H1 (cell line): Measurements from ENCODE around the gene PRDM15. TPM values are rescaled to one million over a fixed set of nuclear protein-coding genes. Genes with fewer than 3 reads are reported as not detected.

Source experiments
- ASH2L ChIP-seq: fragments of 200-600, 300-600 bp; sonication (generic); IDR thresholded peaks from one replicate; pipeline ENCODE4 v1.7.1; 2017; ENCODE audit warnings: low read length
- BACH1 ChIP-seq: IDR thresholded peaks from 2 replicates; pipeline ENCODE4 v1.6.1; 2012; ENCODE audit warnings: low read length, improper control_type of control experiment
- BCL11A ChIP-seq, 2 experiments: IDR thresholded peaks; one replicate each; pipeline ENCODE4 v1.6.1; 2011; ENCODE audit warnings: low read depth in 2 of 2, low read length in 2 of 2, mild to moderate bottlenecking in 2 of 2
- CEBPB ChIP-seq: IDR thresholded peaks from 2 replicates; pipeline ENCODE4 v1.6.1; 2012; ENCODE audit warnings: low read depth, low read length
- CHD2 ChIP-seq: IDR thresholded peaks from 2 replicates; pipeline ENCODE4 v1.6.1; 2012; ENCODE audit warnings: low read length, improper control_type of control experiment
- EZH2 ChIP-seq: fragments of 200-600 bp; sonication (generic); IDR thresholded peaks from 2 replicates; pipeline ENCODE4 v1.7.1; 2012; ENCODE audit warnings: low read depth, mild to moderate bottlenecking, moderate library complexity, low read length, inconsistent platforms; ENCODE audit not compliant: severe bottlenecking
- FOSL1 ChIP-seq: IDR thresholded peaks from 2 replicates; pipeline ENCODE4 v1.6.1; 2011; ENCODE audit warnings: mild to moderate bottlenecking, low read depth, low read length, moderate library complexity; ENCODE audit not compliant: insufficient read depth
- KDM4A ChIP-seq: IDR thresholded peaks from one replicate; pipeline ENCODE4 v1.7.1; 2012; ENCODE audit warnings: low read depth, mild to moderate bottlenecking, moderate library complexity, low read length, inconsistent platforms; ENCODE audit not compliant: severe bottlenecking
- NRF1 ChIP-seq: IDR thresholded peaks from 2 replicates; pipeline ENCODE4 v1.6.1; 2011; ENCODE audit warnings: mild to moderate bottlenecking, low read depth, low read length, improper control_type of control experiment
- RFX5 ChIP-seq: IDR thresholded peaks from 2 replicates; pipeline ENCODE4 v1.6.1; 2011; ENCODE audit warnings: low read depth, low read length, improper control_type of control experiment, borderline replicate concordance
- SIX5 ChIP-seq: IDR thresholded peaks from 2 replicates; pipeline ENCODE4 v1.6.1; 2011; ENCODE audit warnings: mild to moderate bottlenecking, low read depth, low read length
- SP2 ChIP-seq: IDR thresholded peaks from 2 replicates; pipeline ENCODE4 v1.6.1; 2012; ENCODE audit warnings: mild to moderate bottlenecking, low read length, inconsistent platforms
- SP4 ChIP-seq: IDR thresholded peaks from 2 replicates; pipeline ENCODE4 v1.6.1; 2012; ENCODE audit warnings: low read length, inconsistent platforms
- TBP ChIP-seq: IDR thresholded peaks from 2 replicates; pipeline ENCODE4 v1.6.1; 2011; ENCODE audit warnings: low read depth, low read length, improper control_type of control experiment
- TEAD4 ChIP-seq: IDR thresholded peaks from 2 replicates; pipeline ENCODE4 v1.6.1; 2012; ENCODE audit warnings: low read depth, low read length, inconsistent platforms, mixed read lengths
- ZNF274 ChIP-seq: IDR thresholded peaks from 2 replicates; pipeline ENCODE4 v1.7.0; 2012; ENCODE audit warnings: low read length, borderline replicate concordance; ENCODE audit errors: extremely low read depth
- polyA plus RNA-seq, 7 experiments: library from polyadenylated mRNA; depleted of rRNA in 3 of 7; stranded (reverse) in 5 of 7; unstranded in 2 of 7; fragments of >200 nt in 5 of 7; fragments of 200-250 nt in 2 of 7; gene quantifications; 1 replicate in 5 of 7; 2 replicates in 1 of 7; 4 replicates in 1 of 7; pipeline versions ENCODE4 v1.2.1 to v1.2.3, GENCODE V29; 2011 to 2013; ENCODE audit warnings: missing spikeins in 2 of 7, mixed read lengths in 2 of 7
- total RNA-seq: library from RNA; stranded (reverse); fragmentation: NEBNext Ultra II Directional; extraction: Animal tissue kit (Norgen Biotek cat#: 25700); gene quantifications from 2 replicates; pipeline ENCODE4 v1.2.1, GENCODE V29; 2021
- TF ChIP-seq, protein P1 (sequence below): IDR thresholded peaks from 2 replicates; pipeline ENCODE4 v1.6.1; 2012; ENCODE audit warnings: low read length, inconsistent platforms
- TF ChIP-seq, protein P2 (sequence below): IDR thresholded peaks from 2 replicates; pipeline ENCODE4 v1.6.1; 2011; ENCODE audit warnings: low read depth, mild to moderate bottlenecking, low read length; ENCODE audit not compliant: insufficient read depth
- TF ChIP-seq, protein P3 (sequence below): IDR thresholded peaks from 2 replicates; pipeline ENCODE4 v1.6.1; 2012; ENCODE audit warnings: inconsistent platforms
- TF ChIP-seq, protein P4 (sequence below), 3 experiments: IDR thresholded peaks; 1 replicate in 2 of 3; 2 replicates in 1 of 3; pipeline versions ENCODE4 v1.5.1 to v1.6.1; 2011; ENCODE audit warnings: low read length in 3 of 3, mild to moderate bottlenecking in 3 of 3, inconsistent platforms in 2 of 3, low read depth in 1 of 3, moderate library complexity in 1 of 3; ENCODE audit not compliant: insufficient read depth in 1 of 3; ENCODE audit errors: control extremely low read depth in 1 of 3

Gene PRDM15
- total and polyA plus RNA-seq, 2 of the 8 experiments (the other 6 are each of a cell fraction or from before 2014, with no cell fraction given), result 9.7 to 10.5 TPM

DNA sequence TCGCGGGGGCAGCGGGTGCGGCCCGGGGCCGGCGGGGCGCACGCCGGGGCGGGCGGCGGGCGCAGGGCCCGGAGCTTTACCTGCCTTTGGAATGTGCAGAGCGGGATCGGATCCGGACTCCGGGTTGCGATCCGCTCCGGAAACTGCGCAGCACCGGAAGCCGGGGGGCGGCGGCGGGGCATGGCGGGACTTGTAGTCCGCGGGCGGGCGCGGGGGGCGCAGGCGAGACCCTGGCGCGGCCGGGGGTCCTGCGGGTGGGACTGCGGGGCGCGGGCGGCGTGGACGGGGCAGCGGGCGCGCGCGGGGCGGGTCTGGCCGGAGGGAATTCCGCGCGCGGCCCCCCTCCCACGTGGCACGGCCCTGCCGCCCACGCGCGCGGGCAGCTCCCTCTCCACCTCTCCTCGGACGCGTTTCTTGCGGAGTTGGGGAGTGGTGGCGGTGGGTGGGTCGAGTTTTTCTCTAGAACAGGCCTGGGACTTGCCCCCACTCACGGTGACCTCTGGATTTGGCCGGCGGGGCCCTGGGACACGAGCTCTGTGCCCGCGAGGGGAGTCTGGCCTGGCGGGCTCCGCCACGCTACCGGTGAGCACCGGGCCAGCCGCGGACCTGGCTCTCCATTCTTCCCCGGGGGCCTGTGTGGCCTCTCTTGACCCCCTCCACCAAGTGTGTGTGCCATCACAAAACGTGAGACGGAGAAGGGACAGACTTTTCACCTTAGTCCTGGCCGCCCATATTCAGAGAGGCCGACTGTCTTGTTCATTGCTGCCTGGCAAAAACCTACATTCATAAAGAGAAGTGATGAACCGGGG is at the start of gene PRDM15 (continued):
- no peak for TF ChIP-seq ZNF274
- no peak for TF ChIP-seq SP4
- TF ChIP-seq ASH2L, result no peak
- TF ChIP-seq, protein P1, sequence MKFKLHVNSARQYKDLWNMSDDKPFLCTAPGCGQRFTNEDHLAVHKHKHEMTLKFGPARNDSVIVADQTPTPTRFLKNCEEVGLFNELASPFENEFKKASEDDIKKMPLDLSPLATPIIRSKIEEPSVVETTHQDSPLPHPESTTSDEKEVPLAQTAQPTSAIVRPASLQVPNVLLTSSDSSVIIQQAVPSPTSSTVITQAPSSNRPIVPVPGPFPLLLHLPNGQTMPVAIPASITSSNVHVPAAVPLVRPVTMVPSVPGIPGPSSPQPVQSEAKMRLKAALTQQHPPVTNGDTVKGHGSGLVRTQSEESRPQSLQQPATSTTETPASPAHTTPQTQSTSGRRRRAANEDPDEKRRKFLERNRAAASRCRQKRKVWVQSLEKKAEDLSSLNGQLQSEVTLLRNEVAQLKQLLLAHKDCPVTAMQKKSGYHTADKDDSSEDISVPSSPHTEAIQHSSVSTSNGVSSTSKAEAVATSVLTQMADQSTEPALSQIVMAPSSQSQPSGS, result no peak
- no peak for TF ChIP-seq NRF1
- TF ChIP-seq, protein P2, sequence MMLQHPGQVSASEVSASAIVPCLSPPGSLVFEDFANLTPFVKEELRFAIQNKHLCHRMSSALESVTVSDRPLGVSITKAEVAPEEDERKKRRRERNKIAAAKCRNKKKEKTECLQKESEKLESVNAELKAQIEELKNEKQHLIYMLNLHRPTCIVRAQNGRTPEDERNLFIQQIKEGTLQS, result no peak
- no peak for TF ChIP-seq SP2
- peak; percentile 89 for TF ChIP-seq KDM4A
- no peak for TF ChIP-seq BCL11A (IDR thresholded peaks at IDR 0.05; ENCODE audit: low read depth in 2 of 2, low read length in 2 of 2)
- 0 out of 2 replicates have a peak, but pooled peaks have one; percentile 16 for TF ChIP-seq TEAD4
- TF ChIP-seq CEBPB, result no peak
- TF ChIP-seq CHD2, result no peak
- TF ChIP-seq, protein P3, sequence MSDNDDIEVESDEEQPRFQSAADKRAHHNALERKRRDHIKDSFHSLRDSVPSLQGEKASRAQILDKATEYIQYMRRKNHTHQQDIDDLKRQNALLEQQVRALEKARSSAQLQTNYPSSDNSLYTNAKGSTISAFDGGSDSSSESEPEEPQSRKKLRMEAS, result peak; percentile 50; the same call in 1 of the 2 replicates
- peak; percentile 26; the same call in 1 of the 2 replicates for TF ChIP-seq SIX5
- no peak for TF ChIP-seq RFX5
- no peak for TF ChIP-seq EZH2
- TF ChIP-seq BACH1, result peak; percentile 63; the same call in 1 of the 2 replicates
- TF ChIP-seq FOSL1, result no peak
- TF ChIP-seq, protein P4, sequence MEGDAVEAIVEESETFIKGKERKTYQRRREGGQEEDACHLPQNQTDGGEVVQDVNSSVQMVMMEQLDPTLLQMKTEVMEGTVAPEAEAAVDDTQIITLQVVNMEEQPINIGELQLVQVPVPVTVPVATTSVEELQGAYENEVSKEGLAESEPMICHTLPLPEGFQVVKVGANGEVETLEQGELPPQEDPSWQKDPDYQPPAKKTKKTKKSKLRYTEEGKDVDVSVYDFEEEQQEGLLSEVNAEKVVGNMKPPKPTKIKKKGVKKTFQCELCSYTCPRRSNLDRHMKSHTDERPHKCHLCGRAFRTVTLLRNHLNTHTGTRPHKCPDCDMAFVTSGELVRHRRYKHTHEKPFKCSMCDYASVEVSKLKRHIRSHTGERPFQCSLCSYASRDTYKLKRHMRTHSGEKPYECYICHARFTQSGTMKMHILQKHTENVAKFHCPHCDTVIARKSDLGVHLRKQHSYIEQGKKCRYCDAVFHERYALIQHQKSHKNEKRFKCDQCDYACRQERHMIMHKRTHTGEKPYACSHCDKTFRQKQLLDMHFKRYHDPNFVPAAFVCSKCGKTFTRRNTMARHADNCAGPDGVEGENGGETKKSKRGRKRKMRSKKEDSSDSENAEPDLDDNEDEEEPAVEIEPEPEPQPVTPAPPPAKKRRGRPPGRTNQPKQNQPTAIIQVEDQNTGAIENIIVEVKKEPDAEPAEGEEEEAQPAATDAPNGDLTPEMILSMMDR (IDR thresholded peaks at IDR 0.05; ENCODE audit: control extremely low read depth in 1 of 3, insufficient read depth in 1 of 3, low read depth in 1 of 3, low read length in 3 of 3), result no peak
- no peak for TF ChIP-seq TBP
